Activated T-cell treated with anti-CD3 and anti-CD28 coated beads for 24 hours (primary cell): ENCODE measurements around the gene LNX1.

ENCODE experiments used
- DNase-seq: peaks from one replicate; pipeline ENCODE4 v3.0.0-alpha.2; 2020; ENCODE audit warnings: low read depth

LNX1 gene

DNA sequence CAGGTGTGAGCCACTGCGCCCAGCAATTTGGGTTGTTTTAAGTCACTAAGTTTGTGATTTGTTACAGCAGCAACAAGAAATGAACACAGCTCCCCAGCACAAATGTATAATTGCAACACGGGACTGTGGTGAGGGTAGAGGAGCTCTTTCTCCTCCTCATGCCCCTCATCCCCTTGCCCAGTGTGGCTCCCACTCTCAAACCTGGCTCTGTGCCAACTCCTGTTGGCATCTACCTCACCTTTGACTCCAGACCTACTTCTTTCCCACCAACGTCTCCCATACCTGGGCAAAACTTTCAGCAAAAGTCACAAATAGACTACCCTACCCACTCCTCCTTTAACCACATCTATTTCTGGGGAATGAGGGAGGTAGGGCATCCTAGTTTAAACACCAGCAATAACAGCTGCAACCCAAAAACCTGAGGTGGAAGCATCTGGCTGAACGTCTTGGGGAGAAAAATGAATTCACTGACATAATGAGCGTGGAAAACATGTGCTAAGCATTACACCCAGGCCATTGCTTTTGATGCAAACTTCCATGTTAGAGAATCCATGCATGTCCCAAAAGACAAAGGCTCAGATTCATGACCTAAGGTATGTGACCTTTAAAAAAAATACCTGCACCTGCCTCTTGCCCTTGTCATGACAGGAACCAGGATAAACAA is 19.2 kb downstream of the LNX1 start:
- DNase-seq: no peak

DNA sequence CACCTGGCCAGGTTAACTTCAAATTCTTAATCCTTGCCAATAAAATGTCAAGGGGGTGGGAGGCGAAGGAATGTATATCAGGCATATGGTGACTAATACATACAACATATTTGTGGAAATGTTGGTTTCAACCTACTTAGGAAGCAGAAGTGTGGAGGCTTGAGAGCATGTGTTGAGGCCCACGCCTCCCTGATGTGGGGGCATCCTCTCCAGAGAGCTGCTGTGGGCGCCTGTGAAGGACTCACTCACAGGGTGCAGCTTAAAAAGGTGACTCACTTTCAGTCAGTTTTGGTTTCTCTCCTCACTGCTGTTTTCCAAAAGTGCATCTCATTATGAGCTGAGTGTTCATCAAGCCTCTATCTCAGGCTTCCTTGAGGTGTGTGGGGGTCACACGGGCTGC is 27.5 kb downstream of the LNX1 start:
- no peak for DNase-seq

DNA sequence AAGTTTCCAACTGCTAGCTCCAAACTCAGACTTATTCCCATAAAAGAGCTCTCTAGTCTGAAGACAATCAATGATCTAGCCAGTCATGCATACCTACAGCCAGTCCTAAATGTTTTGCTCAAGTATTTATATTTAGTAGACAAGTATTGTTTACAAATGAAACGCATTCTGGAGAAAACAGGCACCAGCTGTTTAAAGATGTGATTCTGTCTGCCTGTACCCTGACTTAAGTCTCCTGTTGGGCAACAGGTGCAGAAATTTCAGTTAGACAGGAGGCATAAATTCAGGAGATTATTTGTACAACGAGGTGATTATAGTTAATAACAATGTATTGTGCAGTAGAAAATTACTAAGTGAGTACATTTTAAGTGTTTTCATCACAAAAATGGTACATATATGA is 28.9 kb downstream of the LNX1 start:
- no peak for DNase-seq

DNA sequence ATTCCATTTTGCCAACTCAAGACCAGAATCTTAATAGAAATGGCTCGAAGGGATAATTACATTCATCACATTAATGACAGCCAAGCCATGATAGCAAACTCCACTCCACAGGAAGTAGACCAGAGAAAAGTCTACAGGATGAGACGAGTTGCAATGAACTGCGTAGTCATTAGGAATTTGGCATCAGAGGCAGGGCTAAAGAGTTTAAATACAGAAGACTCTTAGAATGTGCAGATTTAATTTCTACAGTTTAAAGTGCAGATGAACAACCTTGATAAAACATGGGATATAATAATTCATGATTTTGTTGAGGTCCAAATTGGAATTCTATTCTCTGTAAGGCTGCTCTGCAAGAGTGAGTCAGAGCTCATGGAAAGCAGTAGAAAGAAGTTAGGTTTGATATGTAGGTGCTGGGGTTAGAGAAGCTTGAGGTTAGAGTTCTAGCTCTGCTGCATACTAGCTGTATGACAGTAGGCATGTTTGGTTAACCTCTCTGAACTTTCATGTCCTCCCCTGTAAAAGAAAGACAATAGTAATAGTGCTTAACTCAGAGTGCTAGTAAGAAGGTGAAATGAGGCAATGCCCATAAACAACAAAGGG is 32.2 kb downstream of the LNX1 start:
- no peak for DNase-seq

DNA sequence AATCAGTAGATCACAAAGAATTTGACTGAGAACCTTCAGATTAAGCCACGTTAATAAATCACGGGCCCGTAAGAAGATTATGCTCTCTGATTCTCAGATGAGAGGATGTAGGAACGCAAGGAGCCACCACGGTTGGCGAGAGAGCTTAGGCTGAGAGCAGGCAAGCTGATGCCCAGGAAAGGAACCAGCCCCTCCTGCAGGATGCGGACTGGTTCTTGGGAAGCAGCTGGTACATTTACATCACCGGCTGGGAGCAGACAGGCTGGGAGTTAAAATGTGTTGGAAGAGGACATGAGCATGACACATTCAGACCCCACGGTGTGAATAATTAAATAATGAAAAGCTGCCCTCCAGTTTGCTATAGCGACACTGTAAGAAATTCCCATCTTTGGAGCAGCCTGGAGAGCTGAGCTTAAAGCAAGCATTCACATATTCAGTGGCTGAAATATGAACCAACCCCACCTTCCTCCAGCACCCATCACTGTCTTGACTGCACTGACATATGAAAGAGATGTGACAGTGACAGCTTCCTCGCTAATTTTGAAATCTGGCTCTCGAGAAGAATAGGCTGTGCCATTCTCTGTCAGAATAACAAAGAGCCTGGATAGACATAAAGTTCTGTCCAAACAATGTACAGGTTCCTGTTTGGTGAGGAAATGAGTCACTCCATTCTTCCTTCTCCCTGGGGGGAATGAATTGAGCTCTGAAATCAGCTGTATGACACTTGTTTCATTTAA is 33.1 kb downstream of the LNX1 start:
- no peak for DNase-seq

DNA sequence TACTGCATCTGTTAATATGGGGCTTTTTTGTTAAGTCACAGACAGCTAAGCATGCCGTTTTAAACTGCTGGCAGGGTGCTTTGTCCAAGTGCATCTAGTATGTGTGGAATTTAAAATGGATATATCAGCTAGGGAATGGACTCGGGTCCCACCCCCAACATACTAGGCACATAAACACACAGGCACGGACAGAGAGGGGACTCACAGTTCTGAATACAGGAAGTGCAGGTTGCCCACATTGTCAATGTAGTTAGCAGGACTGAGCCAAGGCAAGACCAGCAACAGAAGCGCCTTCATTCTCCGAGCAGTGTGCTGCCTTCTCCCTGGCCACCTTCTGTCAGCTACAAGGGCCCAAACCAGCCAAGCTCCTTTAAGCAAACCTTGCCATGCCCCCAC is 33.6 kb downstream of the LNX1 start:
- DNase-seq: no peak

DNA sequence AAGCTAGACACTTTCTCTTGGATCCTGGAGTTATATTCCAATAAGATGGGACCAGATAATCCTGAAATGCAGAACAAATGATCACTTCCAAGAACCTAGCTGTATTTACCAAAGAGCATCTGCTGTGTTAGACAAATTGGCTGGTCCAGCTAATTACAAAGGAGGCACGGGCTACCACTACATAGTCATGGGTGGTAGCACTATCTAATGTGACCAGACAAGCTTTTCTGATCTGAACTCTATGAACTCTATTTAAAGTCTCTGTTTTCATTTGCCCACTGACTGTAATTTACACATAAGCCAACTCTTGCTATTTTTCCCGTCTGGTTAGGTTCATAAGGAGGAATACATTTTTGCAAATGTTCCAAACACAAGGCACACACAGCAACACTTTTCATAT is 34.6 kb downstream of the LNX1 start:
- no peak for DNase-seq

DNA sequence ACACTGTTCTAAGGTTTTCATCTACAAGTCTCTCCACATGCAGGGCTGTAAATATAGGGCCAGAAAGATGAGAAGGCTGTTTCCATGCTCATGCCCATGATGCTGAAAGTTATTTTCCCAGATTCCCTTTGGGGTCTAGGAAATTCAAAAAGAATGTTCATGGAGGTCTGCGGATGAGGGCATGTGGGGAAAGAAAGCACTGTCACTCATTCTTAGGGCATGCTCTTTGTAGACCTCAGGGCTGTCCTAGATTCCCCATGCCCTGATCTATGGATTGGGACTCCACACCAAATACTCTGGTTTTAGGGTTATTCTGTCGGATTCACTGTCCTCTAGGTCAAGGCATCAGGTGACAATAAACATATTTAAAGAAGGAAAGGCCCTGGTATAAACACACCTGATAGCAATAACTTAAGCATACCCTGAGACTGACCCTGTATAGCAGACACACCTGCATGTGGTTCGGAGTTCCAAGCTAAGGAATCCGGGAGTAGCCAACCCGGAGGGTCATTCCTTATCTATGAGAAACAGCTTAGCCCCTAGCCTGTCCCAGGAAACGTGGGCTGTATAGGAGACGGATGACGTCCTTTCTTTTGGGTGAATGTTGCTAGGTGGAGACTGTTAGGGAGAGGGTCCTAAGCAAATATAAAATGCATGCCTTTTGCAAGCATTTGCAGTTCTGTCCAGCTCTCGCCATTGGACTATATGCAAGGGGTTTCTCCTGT is 37.6 kb downstream of the LNX1 start:
- no peak for DNase-seq

DNA sequence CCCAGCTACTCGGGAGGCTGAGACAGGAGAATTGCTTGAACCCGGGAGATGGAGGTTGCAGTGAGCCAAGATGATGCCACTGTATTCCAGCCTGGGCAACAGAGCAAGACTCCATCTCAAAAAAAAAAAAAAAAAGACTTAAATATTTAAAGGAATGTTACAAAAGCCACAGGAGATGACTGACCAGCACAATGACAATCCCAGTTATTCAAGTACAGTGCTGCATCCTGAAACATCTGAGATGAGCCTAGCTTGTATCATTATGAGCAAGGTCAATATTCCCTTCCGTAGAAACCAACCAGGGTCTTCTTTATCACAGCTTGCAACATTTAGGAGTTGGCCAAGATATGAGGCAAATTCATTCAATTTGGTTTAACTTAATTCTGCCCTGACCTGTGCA is 38.6 kb downstream of the LNX1 start:
- DNase-seq: no peak

DNA sequence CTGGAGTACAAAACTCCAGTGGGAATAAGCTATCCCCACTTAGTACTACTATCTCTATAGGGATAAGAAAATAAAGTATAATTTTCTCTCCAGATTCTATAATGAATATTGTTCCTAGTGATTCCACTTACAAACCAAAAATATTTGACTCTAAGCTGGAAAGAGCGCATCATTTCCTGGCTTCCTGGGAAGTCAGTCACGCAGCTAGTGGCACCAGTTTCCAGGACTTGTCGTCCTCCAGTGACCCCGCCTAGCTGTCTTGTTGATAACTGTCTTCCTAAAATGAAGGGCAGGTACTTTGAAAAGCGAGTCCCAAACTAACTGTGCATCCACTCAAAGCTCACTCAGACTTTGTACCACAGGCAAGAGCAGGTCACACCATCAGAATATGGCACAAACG is 39.3 kb downstream of the LNX1 start:
- no peak for DNase-seq

DNA sequence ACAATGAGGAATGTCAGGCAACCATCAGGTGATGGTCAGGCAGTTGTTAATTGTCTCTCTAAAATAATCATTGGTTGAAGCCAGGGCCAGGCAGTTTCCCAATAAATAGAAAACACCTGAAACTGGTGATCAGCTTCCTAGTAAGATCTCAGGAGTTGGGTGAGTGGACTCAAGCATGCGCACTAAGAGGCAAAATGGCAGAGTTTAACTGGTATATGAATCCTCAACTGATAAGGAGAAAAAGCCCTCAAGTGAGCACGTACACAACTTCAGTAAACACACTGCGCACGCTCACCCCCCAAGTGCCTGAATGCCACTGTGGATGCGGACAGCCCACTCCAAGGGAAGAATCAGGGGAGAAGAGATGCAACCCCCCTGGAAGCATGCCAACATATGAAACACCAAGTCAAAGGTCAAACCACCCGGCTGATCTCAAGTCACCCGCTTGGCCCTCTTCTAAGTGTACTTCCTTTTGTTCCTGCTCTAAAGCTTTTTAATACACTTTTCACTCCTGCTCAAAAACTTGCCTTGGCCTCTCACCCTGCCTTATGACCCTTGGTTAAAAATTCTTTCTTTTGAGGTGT is 39.9 kb downstream of the LNX1 start:
- DNase-seq: no peak

DNA sequence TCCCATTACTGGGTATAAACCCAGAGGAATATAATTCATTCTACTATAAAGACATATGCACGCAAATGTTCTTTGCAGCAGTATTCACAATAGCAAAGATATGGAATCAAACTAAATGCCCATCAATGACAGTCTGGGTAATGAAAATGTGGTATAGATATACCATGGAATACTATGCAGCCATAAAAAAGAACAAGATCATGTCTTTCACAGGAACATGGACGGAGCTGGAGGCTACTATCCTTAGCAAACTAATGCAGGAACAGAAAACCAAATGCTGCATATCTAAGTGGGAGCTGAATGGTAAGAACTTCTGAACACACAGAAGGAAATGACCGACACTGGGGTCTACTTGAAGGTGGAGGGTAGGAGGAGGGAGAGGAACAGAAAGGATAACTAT is 42.6 kb downstream of the LNX1 start:
- DNase-seq: no peak

DNA sequence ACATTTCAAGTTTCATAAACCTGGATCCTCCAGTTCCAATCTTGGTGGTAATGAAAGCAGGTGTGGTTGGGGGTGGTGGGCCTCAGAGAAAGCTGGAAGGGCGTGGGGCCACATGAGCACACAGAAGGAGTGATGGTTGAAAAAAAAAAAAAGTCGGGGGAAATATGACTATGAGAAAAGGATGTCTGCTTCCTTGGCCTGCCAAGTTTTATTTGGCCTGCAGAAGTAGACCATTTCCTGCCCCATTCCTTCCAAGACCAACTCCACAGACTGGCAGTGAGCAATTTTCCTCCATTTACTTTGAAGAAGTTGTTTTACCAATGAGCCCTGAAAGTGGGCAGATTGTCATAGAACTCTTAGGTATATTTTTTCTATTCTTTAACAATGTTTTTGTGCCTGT is 43.3 kb downstream of the LNX1 start:
- DNase-seq: no peak

DNA sequence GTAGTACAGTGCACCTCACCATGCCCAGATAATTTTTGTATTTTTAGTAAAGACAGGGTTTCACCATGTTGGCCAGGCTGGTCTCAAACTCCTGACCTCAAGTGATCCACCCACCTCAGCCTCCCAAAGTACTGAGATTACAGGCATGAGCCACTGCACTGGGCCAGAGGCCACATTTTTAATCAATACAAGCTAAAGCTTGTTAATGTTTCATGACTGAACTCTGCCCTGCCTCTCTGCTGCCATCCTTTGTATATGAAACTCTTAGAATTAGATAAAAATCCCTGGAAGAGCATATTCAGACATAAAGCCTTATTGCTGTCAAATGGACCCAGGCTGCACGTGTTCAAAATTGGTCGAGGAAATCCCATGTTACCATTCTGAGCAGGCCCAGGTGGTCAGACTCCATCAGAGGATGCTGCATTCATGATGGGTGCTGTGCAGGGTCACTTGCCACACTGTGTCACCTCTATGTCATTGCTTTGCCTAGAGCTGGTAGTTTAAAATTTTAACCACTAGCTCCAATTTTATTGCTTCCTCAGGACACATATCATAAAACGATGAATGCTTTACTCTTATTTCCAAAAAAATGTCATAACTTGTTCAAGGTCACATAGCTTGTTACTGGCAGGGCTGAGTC is 45.2 kb downstream of the LNX1 start:
- no peak for DNase-seq

DNA sequence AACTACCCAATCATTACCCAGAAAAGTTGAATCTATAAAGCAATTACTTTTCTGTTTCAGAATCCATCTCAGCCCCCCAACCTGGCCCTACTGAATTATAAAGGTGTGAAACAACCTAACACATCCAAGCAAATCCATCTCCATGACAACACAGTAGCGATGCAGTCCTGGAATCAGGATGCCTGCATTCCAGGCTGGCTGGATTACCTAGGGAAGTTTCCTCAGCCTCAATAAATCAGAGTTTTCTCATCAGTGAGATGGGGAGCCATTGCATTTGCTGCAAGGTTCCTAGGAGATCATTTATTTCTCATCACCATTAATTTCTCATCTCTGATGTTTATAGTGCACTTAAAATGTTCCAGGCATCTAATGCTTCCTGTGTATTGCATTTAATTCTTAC is 46.0 kb downstream of the LNX1 start:
- no peak for DNase-seq

DNA sequence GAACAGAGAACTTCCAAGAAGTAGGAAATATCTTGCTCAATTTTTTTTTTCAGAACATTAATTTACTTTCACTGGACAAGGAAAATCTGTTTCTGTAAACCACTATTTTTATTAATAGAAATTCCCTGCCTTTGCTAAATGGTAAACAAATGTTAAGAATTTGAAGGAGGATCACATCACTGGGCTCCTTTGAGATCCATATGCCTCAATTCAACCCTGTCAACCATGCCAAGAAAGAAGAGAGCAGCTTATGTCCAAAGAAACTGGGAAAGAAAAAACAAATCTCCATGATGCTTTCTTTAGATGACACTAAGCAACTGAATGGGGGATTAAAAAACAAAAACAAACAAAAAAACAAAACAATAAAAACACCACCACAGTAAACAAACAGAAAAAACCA is 47.7 kb downstream of the LNX1 start:
- DNase-seq: no peak

DNA sequence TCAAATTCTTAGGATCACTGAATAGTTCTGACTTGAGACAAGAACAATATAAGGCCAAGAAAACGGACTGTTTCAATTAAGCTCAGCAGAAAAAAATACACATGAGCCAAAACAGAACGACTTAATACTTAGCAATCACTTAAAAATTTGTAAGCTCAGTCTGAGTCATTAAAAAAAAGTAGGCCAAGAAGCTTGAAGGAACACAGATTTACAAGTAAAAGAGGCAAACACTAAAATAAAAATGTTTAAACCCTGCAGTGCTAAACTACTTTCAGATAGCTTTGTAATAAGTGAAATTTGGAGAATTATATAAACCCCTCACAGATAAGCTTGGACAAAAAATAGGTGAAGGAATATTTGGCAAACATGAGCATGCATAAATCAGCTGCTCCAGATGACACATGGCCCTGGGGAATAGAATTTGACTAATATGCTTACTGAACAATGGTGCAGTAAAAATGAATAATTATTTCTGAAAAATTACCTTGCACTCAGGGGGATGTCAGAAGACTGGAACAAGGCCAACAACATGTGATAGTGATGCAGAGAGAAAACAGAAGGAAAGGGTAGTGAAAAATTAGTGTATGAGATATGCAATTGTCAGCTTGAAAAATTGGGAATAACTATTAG is 49.6 kb downstream of the LNX1 start:
- no peak for DNase-seq

DNA sequence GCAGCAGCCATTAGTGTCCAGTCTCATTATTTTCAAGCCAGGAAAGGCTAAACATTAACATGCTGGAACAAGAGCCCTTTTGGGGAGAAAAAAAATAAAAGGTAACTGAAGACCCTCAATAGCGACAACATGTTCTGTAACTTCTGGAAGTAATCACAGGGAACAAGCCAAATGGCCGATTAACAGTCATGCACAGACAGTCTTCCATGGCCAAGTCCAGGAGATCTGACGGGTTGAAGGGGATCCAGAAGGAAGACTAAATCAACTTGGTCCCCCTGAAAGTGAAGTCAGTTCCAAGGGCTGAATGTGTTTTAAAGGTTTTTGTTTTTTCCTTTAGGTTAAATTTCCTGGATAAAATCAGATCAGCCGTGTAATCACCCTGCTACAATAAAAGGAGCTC is 52.5 kb downstream of the LNX1 start:
- DNase-seq: no peak

DNA sequence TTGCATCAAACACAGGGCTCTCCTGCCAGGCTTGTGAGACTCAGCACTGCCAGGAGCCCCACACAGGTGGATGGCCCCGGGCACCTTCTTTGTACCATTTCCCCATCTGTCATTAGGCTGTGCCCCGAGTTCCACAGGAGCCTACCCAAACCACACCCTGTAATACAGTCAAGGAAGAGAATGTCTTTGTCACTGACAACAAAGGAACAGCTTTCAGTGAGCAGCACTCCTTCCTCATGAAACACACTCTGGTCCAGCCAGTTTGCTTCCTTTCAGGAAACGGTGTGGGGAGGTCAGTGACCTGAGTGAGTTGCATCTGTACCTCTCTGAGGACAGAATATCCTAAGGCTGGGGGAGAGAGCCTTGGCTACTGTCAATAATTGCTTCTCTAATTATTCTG is 53.7 kb downstream of the LNX1 start:
- DNase-seq: no peak

DNA sequence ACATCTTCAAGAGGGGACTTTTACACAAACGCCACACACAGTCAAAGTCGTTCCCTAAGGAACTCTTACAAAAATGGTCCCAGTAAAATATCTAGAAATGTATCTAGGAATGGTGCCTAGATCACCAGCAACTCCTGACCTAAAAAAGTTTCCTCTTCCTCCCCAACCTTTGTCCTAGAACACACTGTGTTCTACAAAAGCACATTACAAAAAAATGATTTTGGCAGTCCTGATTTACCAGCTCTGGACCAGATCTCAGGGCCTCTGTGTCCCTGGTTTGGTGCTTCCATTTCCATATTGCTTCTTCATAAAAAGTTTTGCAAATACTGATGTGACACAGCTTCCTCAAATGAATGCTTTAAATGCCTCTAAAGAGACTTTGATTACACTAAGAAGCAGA is 55.0 kb downstream of the LNX1 start:
- no peak for DNase-seq

DNA sequence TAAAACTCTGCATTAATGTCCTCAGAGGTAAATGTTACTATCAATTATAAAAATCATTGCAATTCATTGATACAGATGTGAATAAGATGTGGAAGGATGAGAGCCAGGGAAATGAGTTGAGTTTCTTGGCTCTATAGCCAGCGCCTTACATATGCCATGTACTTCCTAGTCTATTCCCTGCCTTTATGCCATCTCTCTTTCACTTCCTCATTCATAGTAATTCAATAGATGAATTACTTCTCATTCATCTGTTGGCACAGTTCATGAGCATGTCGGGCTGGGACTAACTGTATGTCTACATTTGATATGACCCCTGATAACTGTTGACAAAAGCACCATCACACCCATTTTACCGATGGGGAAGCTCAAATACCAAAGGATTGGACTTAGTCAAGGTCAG is 55.7 kb downstream of the LNX1 start:
- no peak for DNase-seq

DNA sequence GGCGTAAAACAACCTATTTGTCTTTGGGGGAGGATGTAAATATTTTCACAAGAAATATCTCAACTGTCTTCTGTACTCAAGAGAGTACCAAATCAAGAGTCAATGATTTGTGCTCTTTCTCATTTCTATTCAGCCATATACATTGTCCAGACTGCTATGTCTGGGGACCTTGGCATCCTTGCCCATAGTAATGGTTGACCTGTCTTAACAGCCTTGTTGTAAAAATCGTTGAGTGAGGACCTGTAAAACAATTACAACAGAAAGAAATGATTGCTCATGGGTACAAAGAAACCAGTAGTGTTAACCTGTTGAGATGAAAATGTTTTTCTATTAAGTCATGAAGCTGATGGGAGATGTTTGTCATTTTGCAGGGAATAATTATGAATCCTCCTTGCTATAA is 56.6 kb downstream of the LNX1 start:
- DNase-seq: no peak
